HTERT RPE-1 (cell line): Measurements from ENCODE around the gene RALGAPA2.

ENCODE experiments used
- in situ Hi-C: fragments of 300-500 bp; cut with MboI; formaldehyde crosslinking; loops from 4 replicates; pipeline ENCODE4 v1.14.3; 2020; ENCODE audit warnings: low sequenced_read_pairs

RALGAPA2 gene

DNA sequence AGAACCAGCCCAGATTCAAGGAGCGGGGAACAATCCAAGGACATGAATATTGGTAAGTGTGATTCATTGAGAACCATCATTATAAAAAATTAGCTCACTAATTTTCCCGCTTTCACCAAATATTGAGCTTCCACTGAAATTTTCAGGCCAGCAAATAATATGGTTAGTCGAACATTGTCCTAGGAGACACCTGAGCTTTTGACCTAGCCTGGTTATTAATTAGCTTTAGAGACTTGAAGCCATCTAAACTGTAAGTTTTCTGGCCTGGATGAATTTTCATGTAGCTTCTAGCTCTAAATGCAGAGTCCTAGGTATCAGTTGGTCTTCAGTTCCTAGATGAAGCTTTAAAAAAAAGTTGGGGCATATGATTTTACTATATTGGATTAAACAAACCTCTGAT lies 17.1 kb upstream of the RALGAPA2 start:
- in situ Hi-C loops = no loop called here

DNA sequence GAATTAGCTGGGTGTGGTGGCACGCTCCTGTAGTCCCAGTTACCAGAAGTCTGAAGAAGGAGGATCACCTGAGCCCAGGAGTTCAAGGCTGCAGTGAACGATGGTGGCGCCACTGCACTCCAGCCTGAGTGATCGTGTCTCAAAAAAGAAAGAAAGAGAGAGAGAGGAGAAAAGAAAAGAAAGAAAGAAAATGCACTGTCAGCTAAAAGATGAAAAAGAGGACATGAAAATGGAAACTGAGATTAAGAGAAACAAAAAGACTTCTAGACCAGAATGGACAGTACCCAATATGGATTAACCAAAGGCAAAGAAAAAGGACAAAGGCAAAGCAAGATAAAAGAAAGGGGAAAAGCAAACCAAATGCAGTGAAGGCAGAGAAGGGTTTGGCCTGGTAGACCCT lies 9.0 kb upstream of the RALGAPA2 start:
- in situ Hi-C loops = no loop called here

DNA sequence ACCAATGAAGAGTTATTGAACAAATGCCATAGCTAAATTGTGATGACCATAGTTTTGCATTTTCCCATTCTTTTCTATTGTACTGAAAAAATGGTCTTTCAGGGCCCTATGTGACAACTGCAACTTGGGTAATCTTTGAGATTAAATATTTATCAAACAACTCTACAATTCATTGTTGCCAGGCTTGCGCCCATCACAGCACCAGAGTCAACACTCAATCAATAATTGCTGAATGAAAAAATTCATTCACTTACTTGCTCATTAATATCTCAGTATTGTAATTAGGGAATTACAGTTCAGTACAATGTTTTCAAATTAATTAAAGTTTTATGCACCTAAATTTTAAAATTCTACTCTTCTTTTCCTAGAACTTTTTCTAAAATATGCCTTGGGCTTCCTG lies 7.7 kb upstream of the RALGAPA2 start:
- in situ Hi-C loops = no loop called here

DNA sequence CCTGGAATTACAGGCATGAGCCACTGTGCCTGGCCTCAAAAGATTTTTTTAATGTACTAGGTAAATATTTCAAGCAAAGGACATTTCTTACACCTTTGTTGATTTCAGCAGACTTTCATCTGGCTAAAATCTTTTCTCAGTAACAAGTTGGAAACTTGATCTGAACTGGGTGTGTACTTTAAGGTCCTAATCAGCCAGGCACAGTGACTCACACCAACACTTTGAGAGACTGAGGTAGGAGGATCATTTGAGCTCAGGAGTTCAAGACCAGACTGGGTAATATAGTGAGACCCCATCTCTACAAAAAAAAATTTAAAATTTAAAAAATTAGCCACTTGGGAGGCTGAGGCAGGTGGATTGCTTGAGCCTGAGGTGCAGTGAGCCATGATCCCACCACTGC lies 7.0 kb upstream of the RALGAPA2 start:
- in situ Hi-C loops = no loop called here

DNA sequence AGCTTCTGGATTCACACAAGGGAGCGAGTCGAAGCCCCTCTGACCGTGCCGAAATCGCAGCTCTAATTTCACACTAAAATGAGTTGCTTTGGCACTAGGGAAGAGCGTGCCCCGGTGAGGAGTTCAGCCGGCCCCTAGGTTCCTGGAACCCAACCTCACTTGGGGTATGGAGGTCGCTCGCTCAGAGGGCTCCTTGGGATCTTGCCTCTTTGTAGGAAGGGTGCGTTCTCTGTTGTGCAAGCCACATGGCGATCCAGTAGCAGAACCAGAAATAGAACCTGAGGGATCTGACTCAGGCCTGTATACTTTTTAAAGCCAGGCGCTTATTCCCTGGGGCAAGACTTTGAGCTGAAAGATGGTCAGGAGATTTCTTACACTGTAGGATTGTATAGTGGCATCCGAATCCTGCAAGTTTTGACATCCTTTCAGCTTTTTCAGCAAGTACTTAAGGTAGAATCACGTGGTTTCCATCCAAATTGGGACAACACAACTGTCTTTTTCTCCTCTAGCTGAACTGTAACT lies 861 bp upstream of the RALGAPA2 start:
- in situ Hi-C loops = no loop called here

DNA sequence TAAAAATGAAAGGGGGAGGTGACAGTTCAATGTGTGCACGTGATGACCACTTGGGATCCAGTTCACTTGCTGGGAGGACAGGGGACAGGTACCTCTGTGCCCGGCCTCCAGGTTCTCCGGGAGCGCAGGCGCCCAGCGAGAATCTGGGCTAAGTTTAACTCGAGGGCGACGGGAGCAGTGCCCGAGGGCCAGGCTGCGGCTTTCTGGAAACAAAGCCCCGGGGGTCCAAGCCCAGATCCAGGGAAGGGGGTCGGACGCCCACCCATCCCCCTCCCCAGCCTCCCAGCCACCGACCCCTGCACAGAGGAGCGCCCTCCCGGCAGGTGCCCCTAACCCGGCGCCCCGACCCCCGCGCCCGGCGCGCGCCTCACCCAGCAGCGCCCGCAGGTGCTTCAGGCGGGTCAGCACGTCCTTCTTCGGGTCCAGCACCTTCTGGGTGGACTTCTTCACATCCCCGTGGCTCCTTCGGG lies 405 bp downstream of the RALGAPA2 start:
- in situ Hi-C loops = no loop called here

DNA sequence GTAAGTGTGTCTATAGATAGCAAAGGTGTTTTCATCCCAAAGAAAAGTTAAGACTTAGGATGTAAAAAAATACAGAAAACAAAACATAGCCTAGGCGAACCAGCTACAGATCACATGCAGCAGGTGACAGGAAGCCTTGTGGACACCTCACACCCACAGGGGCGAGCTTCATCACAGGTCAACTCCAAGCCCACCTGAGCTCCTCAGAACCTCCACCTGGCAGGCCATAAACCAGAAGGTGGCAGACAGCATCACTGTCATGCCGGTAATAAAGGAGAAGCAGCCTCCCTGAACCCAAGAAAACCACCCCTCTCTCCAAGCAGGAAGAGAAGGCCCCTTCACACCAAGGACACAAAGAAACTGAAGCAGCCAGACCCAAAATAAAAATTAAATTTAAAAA lies 1.0 kb downstream of the RALGAPA2 start:
- in situ Hi-C loops = no loop called here

DNA sequence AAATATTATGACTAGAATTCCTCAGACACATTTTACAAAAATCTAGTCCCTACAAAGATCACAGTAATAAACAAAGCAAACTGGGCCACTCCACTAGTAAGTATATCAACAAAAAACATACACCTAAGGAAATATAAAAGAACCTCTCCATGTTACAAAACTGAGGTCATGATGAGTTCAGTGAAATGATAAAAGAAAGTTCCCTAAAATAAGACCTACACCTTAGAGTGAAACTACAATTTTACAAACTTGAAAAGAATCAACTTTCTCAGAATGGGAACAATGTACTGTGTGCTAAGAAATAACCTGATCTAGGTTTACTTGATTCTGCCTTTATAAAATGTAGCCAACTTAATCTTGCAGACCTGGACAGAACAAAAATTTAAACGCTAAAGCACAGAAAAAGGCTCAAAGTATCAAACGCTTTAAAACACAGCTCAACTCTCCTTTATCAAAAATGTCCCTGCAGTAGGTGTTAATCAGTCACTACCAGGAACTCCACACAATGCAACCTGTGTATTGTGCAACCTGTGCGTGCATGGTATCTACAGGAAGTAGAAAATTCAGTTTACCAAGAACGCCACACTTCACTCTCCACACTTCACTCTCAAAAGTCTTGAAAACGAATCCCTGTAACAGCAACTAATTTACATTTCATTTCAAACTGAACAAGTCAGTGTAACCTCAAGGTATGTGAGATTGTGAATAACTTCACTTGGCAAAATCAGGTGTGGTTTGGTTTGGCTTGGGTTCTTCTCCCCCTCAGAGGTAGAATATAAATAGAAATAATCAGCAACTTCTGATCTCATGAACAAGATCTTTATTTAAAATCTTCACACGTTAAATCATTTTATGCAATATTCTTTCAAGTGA lies 1.8 kb downstream of the RALGAPA2 start:
- in situ Hi-C loops = no loop called here

DNA sequence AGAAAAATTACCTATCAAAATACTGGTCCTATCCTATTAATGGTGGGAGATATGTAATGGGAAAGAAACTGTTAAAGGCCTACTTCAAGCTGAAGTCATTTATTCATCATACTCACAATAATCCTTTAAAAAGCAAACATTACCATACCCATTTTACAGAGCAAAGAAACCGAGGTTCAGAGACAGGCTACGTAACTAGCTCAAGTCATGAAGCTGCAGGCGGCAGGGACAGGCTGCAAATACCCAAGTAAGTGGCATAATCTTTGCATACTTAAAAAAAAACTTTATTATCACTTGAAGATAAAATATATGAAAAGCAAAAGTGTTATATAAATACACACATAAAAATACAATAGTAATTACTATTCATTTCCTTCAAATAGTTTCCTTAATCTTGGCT lies 2.6 kb downstream of the RALGAPA2 start:
- in situ Hi-C loops = no loop called here

DNA sequence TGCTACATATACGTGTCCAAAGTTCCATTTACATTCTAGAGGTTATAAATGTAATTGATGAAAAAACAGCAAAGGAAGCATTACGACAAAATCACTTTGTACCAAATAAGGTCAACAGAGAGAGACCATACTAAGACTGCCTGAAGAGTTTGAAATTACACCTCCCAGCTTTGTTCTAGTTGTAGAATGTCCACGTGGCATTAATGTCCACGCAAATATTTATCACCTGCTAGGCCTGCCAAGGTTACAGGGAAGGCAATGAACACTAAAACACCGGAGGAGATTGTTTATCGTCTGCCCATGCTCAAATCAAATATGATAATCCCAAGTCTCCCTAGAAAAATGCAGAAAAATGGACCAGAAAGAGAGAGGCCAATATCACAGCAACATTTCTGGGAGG lies 6.2 kb downstream of the RALGAPA2 start:
- in situ Hi-C loops = no loop called here

DNA sequence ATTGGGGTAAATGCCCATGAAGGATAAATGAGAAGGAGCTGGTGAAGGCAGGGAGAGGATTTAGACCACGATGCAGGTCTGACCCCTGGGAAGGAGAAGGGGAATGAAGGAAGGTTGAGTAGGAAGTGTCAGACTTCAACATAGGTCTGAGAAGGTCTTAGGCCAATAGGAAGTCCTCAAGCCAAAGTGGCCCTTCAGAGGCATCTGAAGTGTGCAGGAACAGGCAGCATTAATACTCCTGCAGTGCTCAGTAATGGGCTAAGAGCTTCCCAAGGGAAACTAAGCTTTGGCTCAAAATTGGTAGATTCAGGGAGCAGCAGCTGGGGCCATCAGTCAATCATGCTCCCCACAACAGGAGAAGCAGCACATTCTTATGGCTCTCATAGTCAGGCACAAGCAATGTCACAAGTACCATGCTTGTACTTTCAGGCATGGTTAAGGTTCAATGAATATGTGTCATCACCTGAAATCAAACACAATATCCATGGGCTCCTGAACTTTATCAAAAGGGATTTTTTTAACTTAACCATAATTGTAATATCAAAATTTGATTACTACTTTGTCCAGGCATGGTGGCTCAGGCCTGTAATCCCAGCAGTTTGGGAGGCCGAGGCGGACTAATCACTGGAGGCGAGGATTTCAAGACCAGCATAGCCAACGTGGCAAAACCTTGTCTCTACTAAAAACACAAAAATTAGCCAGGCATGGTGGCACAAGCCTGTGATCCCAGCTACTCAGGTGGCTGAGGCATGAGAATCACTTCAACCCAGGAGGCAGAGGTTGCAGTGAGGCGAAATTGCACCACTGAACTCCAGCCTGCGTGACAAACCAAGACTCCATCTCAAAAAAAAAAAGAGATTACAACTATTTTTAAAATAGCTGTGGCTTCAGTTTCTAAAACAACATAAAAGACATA lies 9.9 kb downstream of the RALGAPA2 start:
- in situ Hi-C loops = no loop called here

DNA sequence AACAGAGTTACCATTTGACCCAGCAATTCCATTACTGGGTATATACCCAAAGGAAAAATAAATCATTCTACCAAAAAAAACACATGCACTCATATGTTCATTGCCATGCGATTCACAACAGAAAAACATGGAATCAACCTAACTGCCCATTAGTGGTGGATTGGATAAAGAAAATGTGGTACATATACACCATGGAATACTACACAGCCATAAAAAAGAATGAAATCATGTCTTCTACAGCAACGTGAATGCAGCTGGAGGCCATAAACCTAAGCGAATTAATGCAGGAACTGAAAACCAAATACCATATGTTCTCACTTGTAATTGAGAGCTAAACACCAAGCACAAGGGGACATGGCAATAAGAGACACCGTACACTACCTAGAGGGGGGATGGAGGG lies 12.5 kb downstream of the RALGAPA2 start:
- in situ Hi-C loops = no loop called here

DNA sequence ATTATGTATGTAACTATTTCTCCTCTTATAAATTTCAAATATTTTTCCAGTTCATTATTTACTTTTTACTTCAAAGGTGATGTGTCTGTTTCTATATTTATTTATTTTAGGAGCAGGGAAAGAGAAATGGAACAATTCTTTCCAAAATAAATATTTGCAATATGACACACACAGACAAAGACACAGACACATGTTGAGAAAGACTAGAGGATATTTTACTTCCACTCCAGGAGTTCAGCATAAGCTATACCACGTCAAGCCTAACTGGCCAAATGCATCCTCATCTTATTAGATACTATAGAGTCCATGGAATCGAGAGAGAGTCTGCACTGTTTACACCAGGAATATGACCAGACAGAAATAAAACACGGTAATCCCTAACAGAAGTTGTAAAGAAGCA lies 13.3 kb downstream of the RALGAPA2 start:
- in situ Hi-C loops = no loop called here

DNA sequence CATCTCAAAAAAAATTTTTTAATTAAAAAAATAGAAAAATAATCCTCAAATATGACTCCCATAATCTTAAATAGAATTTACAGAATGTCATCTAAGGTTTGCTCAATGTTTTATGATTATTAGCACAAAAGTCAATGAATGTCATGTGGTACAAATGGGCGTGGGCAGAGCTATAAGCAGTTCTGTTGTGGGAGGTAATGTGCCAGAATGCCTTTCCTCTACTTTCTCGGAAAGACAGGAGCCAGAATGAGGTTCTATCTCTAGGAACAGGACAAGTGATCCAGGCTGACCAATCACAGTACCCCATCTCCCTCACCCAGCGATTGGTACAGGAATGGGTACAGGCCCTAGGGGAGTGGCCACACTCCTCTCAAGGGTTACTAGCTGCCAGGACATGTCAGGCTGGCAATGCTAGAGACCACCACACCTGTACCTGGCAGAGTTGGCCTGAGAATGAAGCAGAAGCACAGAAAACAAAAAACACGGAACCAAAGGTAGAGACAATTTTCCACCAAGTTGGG lies 15.1 kb downstream of the RALGAPA2 start:
- in situ Hi-C loops = no loop called here

DNA sequence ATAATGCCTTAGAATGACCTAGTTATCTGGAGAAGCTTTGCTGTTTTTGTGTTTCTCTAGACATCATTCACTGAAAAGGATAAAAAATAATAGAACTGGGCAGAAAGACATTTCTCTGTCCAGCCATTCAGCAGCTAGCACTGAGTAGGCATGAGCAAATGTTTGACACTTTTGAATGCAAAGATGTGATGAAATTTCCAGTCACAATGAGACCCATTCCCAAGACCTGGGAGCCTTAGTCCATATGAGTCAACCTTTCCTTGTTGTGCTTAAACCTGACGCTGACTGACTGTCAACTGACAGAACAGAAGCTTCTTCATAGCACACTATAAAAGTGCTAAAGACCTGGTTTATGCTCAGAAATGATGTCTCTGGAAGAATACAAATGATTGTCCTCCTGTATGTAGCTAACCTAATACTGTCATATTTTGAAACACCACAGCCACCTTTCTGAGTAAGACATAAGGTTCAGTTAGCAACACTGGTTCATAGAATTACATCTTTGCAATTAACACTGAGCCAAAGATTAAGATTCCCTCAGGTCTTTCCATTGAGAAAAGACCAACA lies 17.1 kb downstream of the RALGAPA2 start:
- in situ Hi-C loops = no loop called here

DNA sequence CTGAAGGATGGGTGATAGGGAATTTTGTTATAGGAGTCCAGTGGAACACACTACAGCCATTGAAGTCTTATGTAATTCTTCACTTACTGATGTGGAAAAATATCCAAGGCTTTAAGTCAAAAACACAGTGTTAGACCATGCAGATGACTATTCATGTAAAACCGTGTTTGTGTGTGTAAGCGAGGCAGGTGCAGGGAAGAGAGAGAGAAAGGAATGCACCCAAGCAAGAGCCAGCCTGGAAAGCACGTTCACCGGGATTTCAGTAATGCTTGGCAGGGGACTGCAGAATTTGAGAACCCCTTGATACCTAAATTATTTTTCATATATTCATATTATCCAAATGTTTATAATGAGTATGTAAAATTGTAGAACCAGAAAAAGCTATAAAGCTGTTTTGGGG lies 17.9 kb downstream of the RALGAPA2 start:
- in situ Hi-C loops = no loop called here

DNA sequence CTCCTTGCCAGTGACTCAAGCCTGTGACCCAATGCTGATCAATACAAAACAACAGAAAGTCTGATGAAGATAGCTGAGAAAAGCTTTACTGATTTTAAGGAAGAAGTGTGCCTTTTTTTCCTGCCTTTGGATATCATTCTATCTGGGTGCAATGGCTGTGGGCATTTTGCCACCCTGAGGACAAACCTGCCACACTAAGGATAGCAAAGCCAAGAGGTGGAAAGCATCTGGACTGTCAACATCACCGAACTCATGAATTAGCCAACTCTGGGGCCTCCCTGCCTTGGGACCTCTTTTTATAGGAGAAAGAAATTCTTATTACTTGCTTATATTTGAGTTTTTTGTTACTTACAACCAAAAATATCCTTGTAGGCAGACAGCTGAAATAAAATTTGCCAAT lies 19.9 kb downstream of the RALGAPA2 start:
- in situ Hi-C loops = no loop called here

DNA sequence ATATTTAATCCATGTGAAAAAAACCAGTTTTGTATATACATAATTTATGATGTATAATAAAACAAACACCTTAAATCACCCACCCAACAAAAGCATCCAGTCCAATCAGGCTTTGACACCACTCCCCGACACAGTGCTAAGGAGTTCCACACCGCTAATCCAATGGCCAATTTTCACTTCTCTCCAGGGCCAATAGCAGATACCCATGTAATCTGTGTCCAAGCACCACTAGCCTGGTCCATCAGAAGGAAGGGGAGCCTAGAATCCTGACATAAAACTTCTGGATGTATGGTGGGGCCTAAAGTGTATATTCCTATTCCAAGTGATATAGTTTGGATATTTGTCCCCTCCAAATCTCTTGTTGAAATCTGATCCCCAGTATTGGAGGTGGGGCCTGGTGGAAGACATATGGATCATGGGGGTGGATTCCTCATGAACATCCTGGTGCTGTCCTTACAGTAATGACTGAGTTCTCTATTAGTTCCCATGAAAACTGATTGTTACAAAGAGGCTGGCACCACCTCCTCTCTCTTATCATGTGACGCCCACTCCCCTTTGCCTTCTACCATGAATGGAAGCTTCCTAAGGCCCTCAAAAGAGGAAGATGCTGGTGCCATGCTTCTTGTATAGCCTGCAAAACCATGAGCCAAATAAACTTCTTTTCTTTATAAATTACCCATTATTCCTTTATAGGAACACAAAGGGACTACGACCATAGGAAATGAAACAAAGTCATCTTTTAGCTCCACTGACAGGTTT lies 20.8 kb downstream of the RALGAPA2 start:
- in situ Hi-C loops = no loop called here

DNA sequence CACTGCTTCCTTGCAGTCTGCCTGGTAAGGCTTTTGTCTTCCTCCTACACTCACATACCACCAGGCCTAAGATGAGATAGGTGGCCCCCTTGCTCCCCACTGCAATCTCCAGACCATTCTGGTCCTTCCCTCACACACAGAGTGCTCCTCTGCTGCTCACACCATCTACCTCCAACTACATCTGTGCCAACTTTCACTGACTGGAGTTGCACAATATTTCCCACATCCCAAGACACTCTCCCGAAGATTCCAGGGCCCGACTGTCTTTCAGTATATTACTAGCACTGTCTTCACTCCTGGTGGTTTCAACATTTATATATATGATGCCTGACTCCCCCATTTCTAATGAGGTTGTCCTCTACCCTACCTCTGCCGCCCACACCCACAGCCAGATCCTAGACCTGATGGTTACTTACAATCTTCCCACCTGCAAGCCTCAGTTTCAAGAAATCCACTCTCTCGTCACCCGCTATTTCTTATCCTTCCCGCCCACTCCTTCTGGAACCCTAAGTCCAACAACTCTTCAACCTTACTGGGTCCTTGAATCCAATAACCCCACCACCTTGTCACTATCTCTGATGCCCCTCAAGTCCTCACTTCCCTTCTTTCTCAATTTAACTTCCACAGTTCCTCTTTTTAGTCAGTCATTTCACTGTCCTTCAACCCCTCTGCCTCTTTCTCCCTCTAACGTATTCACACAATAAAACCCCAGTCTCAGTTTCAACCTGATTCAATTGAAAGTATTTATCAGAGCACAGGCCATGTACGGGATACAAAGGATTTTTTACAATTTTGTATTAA lies 21.6 kb downstream of the RALGAPA2 start:
- in situ Hi-C loops = no loop called here

DNA sequence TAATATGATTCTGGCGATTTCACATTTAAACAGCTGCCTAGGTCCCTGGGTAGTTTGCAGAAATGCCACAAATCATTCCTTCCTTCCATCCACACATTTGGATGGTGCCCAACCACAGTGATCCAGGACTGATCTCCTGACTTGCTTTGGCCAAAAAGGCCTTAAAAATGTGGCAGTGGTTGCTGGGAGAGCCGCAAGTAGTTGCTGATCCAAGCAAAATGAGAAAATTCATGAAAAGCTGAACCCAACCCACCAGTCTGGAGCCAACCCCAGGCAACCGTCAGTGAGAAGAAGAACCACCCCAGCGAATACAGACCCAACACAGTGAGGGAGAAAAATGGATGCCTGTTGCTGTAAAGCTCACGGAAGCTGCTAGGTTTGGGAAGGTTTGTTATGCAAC lies 25.1 kb downstream of the RALGAPA2 start:
- in situ Hi-C loops = no loop called here
